D341Med (cell line): ENCODE measurements around the gene JAKMIP3.

Experiments
- DNase-seq: peaks from one replicate; pipeline ENCODE4 v3.0.0; 2012; ENCODE audit warnings: low spot score

JAKMIP3 gene

GRCh38 chr10:132065491-132066105, at the start of gene JAKMIP3:
Gene JAKMIP3 (plus strand): TSS chr10:132065946. CDS start chr10:132104809, 38,863 bp downstream.
- no peak for DNase-seq

- DNase-seq = no peak
Measured at GRCh38 chr10:132016514-132016913, 49.2 kb upstream of the JAKMIP3 start.

- DNase-seq = no peak
Measured at GRCh38 chr10:132018446-132018845, 47.3 kb upstream of the JAKMIP3 start.

GRCh38 chr10:132019366-132019765, 46.4 kb upstream of the JAKMIP3 start:
- no peak for DNase-seq

GRCh38 chr10:132020456-132020855, 45.3 kb upstream of the JAKMIP3 start:
- no peak for DNase-seq

GRCh38 chr10:132021046-132021445, 44.7 kb upstream of the JAKMIP3 start:
- no peak for DNase-seq

GRCh38 chr10:132021504-132022143, 44.1 kb upstream of the JAKMIP3 start:
- no peak for DNase-seq

- no peak for DNase-seq
Measured at GRCh38 chr10:132022241-132022640, 43.5 kb upstream of the JAKMIP3 start.

- DNase-seq = peak; percentile 78
Measured at GRCh38 chr10:132023092-132023811, 42.5 kb upstream of the JAKMIP3 start.

GRCh38 chr10:132027423-132027983, 38.2 kb upstream of the JAKMIP3 start:
- no peak for DNase-seq

GRCh38 chr10:132028706-132029105, 37.0 kb upstream of the JAKMIP3 start:
- DNase-seq = no peak

GRCh38 chr10:132030898-132031463, 34.8 kb upstream of the JAKMIP3 start:
- DNase-seq = no peak

- no peak for DNase-seq
Measured at GRCh38 chr10:132033632-132034031, 32.1 kb upstream of the JAKMIP3 start.

GRCh38 chr10:132035476-132035875, 30.3 kb upstream of the JAKMIP3 start:
- DNase-seq = no peak

- DNase-seq = peak; percentile 62
Measured at GRCh38 chr10:132036153-132036886, 29.4 kb upstream of the JAKMIP3 start.

- DNase-seq = peak; percentile 52
Measured at GRCh38 chr10:132036887-132037675, 28.7 kb upstream of the JAKMIP3 start.

- DNase-seq = no peak
Measured at GRCh38 chr10:132037676-132037975, 28.1 kb upstream of the JAKMIP3 start.

- DNase-seq = no peak
Measured at GRCh38 chr10:132039371-132039770, 26.4 kb upstream of the JAKMIP3 start.

- DNase-seq = no peak
Measured at GRCh38 chr10:132040046-132040445, 25.7 kb upstream of the JAKMIP3 start.

- no peak for DNase-seq
Measured at GRCh38 chr10:132041340-132041739, 24.4 kb upstream of the JAKMIP3 start.
